ENCODE measurements around the gene PCSK9.

The PCSK9 gene

DNA sequence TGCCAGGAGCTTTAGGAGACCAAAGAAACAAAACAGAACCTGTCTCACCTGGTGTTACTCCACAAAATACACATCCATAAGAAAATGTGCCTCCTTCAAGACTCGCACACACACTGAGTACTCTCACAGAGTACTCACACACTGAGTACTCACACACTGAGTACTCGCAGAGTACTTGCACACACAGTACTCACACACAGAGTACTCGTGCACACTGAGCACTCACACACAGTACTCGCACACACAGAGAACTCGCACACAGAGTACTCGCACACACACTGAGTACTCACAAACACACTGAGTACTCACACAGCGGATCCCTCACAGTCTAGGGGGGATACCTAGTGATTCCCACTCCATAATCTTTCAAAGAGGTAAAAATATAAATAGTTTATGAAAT, 40.3 kb downstream of the PCSK9 start:
- DNase-seq (ENCODE audit: low read depth), result no peak
- no peak overlapping the region for H3K4me3 ChIP-seq (ENCODE audit: low read depth, low read length)
- TF ChIP-seq MYC (IDR thresholded peaks at IDR 0.05; ENCODE audit: low read depth, low read length) (no peak), POLR2A (IDR thresholded peaks at IDR 0.05; ENCODE audit: extremely low read depth, insufficient read length) (no peak)
- TF ChIP-seq, protein P1, sequence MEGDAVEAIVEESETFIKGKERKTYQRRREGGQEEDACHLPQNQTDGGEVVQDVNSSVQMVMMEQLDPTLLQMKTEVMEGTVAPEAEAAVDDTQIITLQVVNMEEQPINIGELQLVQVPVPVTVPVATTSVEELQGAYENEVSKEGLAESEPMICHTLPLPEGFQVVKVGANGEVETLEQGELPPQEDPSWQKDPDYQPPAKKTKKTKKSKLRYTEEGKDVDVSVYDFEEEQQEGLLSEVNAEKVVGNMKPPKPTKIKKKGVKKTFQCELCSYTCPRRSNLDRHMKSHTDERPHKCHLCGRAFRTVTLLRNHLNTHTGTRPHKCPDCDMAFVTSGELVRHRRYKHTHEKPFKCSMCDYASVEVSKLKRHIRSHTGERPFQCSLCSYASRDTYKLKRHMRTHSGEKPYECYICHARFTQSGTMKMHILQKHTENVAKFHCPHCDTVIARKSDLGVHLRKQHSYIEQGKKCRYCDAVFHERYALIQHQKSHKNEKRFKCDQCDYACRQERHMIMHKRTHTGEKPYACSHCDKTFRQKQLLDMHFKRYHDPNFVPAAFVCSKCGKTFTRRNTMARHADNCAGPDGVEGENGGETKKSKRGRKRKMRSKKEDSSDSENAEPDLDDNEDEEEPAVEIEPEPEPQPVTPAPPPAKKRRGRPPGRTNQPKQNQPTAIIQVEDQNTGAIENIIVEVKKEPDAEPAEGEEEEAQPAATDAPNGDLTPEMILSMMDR (IDR thresholded peaks at IDR 0.05; ENCODE audit: low read depth, low read length), result no peak
- TF ChIP-seq, protein P2, sequence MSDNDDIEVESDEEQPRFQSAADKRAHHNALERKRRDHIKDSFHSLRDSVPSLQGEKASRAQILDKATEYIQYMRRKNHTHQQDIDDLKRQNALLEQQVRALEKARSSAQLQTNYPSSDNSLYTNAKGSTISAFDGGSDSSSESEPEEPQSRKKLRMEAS (IDR thresholded peaks at IDR 0.05; ENCODE audit: low read depth, low read length), result no peak

DNA sequence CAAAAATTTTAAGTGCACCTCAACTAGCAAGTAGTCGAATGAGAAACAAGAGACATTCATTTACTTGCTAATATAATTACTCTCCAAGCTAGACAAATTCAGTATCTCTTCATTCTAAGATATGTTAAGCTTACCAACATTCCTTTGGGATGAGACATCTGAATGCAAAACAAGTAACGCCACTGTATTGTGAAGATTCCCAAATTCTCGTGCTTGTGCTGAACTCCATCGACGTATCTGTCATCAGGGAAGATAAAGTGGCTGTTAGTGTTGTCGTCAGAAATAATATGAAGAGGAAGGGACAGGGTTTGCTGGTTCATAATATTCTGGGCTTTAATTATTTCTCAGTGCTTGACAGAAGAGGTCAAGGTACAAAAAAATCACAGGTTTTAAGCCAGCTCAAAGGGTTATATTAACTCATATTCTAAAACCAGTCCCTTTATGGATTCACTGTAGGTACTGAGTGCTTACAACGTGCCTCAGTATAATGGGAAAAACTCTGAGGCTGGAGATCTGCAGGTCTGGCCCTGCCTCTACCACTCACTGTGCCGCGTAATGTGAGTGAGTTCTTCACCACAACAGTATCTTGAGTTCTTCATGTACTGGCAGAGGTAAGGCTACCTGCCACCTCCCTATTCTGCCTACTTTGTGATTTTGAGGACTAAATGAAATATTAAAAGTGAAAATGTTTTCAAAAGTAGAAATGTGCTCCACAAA, 42.0 kb downstream of the PCSK9 start:
- H3K4me3 ChIP-seq (ENCODE audit: low read depth, low read length), result no peak overlapping the region
- no peak for TF ChIP-seq POLR2A (IDR thresholded peaks at IDR 0.05; ENCODE audit: extremely low read depth, insufficient read length)
- TF ChIP-seq MYC (IDR thresholded peaks at IDR 0.05; ENCODE audit: low read depth, low read length), result no peak
- TF ChIP-seq, protein P1 (IDR thresholded peaks at IDR 0.05; ENCODE audit: low read depth, low read length), result no peak
- TF ChIP-seq, protein P2 (IDR thresholded peaks at IDR 0.05; ENCODE audit: low read depth, low read length), result no peak
- DNase-seq (ENCODE audit: low read depth), result no peak

GRCh38 chr1:55081905-55082296, 42.6 kb downstream of the PCSK9 start:
- no peak for DNase-seq (ENCODE audit: low read depth)
- no peak for TF ChIP-seq POLR2A (IDR thresholded peaks at IDR 0.05; ENCODE audit: extremely low read depth, insufficient read length)
- TF ChIP-seq, protein P2 (IDR thresholded peaks at IDR 0.05; ENCODE audit: low read depth, low read length), result no peak
- TF ChIP-seq MYC (IDR thresholded peaks at IDR 0.05; ENCODE audit: low read depth, low read length), result no peak
- TF ChIP-seq, protein P1 (IDR thresholded peaks at IDR 0.05; ENCODE audit: low read depth, low read length), result no peak
- H3K4me3 ChIP-seq (ENCODE audit: low read depth, low read length), result no peak overlapping the region

DNA sequence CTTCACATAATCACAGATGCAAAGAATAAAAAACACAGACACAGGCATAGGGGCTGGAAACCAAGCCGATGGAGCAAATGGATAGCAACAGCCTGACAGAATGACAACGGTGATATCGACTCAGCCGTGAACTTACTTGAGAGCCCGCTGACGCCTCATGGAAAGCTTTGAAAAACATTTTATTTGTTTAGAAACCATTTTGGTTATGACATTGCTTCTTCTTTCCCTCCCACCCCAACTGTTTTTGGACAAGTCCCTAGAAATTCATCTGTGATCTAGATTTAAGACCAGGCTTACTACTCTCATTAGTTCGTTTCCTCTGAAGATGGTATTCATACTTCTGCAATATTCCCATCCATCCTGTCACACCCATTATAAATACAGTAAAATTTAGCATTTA, 44.9 kb downstream of the PCSK9 start:
- no peak overlapping the region for H3K4me3 ChIP-seq (ENCODE audit: low read depth, low read length)
- no peak for DNase-seq (ENCODE audit: low read depth)
- TF ChIP-seq POLR2A (IDR thresholded peaks at IDR 0.05; ENCODE audit: extremely low read depth, insufficient read length) (no peak), MYC (IDR thresholded peaks at IDR 0.05; ENCODE audit: low read depth, low read length) (no peak)
- TF ChIP-seq, protein P2 (IDR thresholded peaks at IDR 0.05; ENCODE audit: low read depth, low read length), result no peak
- TF ChIP-seq, protein P1 (IDR thresholded peaks at IDR 0.05; ENCODE audit: low read depth, low read length), result no peak

GRCh38 chr1:55087439-55087838, 48.1 kb downstream of the PCSK9 start:
- no peak for DNase-seq (ENCODE audit: low read depth)
- TF ChIP-seq, protein P2 (IDR thresholded peaks at IDR 0.05; ENCODE audit: low read depth, low read length), result no peak
- no peak overlapping the region for H3K4me3 ChIP-seq (ENCODE audit: low read depth, low read length)

DNA sequence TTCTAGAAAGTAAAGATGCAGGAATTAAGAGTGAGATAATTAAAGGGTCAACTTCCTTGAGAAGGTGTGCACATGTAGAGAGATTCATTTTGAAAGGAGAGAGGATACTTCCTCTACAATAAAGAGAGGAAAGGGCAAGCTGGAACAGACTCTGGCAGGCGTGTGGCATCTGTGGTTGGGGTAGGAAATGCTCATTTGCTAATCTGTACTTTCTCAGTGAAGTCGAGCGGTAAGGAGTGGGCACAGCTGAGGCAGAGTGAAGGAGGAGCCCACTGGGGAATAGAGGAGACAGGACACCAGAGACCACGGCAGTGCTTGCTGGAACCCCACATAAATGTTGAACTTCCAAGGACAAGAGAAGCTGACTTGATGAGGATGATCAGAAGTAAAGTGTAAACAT, 49.1 kb downstream of the PCSK9 start:
- H3K4me3 ChIP-seq (ENCODE audit: low read depth, low read length), result no peak overlapping the region
- DNase-seq (ENCODE audit: low read depth), result no peak
- TF ChIP-seq POLR2A (IDR thresholded peaks at IDR 0.05; ENCODE audit: extremely low read depth, insufficient read length) (no peak), MYC (IDR thresholded peaks at IDR 0.05; ENCODE audit: low read depth, low read length) (no peak)
- TF ChIP-seq, protein P1 (IDR thresholded peaks at IDR 0.05; ENCODE audit: low read depth, low read length), result no peak
- TF ChIP-seq, protein P2 (IDR thresholded peaks at IDR 0.05; ENCODE audit: low read depth, low read length), result no peak

Data from NB4 (cell line).